EL (cell line): ENCODE measurements around the gene NKX6-1.

Experiments
- DNase-seq: peaks from one replicate; pipeline ENCODE4 v3.0.0-alpha.2; 2016

Gene NKX6-1

GRCh38 chr4:84498203-84498934 lies 723 bp downstream of the NKX6-1 start:
- DNase-seq = peak; percentile 47

- peak; percentile 9 for DNase-seq
These were observed 1.4 kb downstream of the NKX6-1 start for GRCh38 chr4:84497504-84498202.

DNA sequence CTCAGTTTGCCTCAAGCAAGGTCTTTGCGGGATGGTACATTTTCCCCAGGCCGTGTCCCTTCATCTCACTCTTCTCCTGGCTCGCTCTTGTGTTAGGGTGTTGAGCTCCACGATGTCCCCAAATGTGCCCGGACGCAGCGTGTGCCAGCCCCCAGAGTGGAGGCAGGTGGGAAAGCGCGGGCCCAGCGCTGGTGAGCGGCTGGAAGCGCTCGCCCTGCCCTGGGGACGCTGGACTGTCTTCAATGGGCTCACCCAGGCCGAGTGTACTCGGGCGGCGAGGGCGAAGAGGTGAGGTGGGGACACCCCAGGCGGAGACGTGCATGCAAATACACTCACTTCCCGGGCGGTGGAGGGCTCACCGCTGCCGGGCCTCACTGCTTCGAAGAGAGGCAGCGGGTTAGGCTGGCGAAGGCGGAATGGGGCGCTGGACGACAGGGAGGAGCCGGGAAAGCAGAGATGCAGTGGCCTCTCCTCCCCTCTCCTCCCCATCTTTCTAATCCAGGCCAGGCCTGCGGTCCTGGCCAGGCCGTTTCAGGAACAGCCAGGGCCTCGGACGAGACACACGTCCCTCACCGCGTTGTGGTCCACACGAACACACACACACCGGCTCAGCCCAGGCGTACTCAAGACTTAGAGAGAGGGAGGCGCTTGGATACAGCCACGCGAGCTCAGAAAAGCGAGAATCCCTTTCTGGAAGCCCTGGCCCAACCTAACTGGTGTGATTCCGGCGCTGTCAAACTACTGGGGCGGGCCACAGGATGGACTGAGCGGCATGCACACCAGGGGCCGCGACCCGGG lies 2.2 kb downstream of the NKX6-1 start:
- no peak for DNase-seq

GRCh38 chr4:84496331-84496705 lies 2.8 kb downstream of the NKX6-1 start:
- DNase-seq = no peak

DNA sequence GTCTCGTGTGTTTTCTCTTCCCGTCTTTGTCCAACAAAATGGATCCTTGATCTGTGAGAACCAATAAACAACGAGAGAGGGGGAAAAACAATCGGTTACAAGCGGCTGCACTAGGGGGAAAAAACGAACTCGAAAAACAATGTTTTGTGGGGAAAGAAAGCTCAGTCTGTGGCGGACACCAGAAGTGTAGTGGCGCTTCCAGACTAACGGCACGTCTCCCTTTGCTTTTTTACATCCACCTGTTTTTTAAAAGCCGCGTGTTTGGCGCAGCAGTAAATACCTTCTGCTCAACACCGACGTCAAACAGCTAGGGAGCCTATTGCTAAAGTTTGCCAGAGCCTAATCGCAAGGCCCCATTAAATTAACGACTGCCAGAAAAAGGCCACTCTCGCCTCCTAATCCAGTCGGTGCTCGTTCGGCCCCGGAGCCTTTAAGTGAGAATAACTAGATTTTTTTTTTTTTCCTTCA lies 3.3 kb downstream of the NKX6-1 start:
- DNase-seq = no peak

DNA sequence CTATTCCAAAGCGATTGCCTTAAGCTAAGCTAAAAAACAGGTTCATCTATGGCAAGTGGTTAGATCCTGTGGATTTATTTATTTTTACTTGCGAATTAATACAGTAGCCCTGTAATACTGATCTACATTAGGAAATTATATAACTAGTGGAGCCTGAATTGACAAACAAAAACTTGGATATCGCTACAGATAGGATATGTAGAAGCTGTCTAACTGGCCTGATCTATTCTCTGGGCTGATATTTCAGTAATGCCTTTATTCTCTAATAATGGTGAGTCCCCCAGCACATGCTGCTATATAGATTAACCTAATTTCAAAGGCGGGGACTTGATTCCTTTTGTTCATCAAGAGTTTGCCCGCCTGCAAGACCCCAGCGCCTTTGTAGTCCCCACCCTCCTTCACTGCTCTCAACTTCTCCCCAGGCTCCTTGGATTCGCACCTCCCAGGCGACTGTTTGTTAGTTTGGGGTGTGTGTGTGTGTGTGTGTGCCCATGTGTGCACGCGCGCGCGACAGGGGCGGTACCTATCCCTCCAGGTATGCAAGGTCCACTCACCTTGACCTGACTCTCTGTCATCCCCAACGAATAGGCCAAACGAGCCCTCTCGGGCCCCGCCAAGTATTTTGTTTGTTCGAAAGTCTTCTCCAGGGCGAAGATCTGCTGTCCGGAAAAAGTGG lies 3.8 kb downstream of the NKX6-1 start:
- no peak for DNase-seq

DNA sequence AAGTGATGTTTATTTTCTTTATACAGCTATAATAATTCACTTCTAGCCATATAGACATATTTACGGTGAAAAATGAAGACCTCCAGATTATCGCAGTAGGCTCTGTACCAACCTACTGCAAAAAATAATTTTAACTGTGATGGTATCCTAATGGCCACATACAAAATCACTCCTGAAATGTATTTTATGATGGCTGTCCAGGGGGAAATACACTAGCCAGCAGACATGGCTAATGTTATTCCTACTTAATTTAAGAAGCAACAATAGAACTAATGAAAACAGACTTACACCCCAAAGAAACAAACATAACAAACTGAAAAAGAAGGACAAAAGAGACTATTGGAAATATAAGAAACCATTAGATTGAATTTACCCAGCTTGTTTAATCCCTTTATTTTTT lies 4.6 kb downstream of the NKX6-1 start:
- DNase-seq = no peak

DNA sequence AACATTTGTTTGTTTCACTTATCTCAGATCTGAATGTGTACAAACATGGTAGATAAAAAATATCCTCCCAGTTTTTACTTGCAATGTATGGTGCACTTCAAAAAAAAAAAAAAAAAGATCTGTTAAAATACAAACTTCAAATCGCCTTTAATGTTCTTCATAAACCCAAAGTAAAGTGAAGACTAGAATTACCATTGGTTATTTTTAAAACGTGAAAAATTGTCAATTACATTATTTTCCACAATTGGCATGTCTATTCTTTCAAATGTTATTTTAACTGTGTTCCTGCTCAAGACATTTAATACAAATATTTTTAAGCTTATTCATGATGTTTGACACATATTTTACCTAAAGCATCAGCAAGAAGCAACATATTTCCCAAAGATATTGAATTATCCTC lies 5.0 kb downstream of the NKX6-1 start:
- no peak for DNase-seq

- DNase-seq = no peak
These were observed 5.8 kb downstream of the NKX6-1 start for GRCh38 chr4:84493092-84493850.

- no peak for DNase-seq
These were observed 6.4 kb downstream of the NKX6-1 start for GRCh38 chr4:84492737-84493091.

DNA sequence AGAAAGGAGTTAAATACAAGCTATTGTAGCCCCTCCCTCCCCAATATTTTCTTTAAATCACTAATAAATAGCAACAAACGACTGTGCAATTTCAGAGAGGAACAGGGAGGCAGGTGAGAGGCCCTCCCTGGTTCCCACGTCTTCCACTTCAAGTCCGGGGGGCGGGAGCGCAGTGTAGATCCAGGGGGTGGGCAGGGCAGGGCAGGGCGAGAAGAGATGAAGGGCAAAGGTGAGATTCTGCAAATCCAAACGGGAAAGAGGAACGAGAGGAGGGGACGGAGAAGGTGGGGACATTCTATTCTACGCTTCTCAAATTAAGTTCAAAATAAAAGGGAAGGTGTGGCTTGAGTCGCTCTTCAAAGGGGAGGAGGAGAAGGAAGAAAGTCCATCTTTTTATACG lies 6.8 kb downstream of the NKX6-1 start:
- DNase-seq = no peak

DNA sequence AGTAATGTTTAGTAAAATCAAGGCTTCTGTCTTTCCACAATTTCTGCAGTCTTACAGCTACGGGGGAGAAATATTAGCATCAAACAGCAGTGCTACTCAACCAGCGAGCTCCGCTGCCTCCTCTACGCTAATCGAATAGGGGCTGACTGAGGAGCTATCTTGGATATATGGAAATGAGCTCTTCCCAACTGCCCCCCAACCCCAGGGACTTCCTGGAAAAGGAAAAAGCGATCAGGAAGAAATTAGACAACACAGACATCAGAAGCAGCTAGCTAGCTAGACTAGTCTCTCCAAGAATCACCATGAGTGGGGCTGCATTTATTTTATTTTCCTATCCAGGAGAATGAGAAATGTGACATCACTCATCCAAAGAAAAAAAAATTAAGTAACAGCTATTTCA lies 7.6 kb downstream of the NKX6-1 start:
- DNase-seq = no peak

- no peak for DNase-seq
These were observed 8.4 kb downstream of the NKX6-1 start for GRCh38 chr4:84490663-84491062.

GRCh38 chr4:84484236-84484635 lies 14.9 kb downstream of the NKX6-1 start:
- DNase-seq = no peak

DNA sequence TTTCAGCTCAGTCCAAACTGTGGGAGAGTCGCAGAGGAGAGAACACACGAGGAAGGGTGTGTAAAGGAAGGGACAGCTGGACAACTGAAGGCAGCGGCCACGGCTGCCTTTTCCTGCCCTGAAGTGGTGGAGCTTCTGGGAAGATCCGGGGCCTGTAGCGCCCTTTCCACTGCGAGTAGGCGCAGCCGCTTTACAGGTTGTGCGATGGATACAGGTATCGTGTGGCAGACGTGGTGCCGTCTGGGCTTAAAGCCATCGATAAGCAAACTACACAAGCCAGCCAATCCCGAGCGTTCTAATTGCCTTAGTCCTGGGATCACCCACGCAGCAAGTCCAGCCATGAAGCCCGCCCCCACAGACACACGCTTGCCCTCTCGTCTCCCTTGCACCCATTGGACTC lies 15.4 kb downstream of the NKX6-1 start:
- no peak for DNase-seq

DNA sequence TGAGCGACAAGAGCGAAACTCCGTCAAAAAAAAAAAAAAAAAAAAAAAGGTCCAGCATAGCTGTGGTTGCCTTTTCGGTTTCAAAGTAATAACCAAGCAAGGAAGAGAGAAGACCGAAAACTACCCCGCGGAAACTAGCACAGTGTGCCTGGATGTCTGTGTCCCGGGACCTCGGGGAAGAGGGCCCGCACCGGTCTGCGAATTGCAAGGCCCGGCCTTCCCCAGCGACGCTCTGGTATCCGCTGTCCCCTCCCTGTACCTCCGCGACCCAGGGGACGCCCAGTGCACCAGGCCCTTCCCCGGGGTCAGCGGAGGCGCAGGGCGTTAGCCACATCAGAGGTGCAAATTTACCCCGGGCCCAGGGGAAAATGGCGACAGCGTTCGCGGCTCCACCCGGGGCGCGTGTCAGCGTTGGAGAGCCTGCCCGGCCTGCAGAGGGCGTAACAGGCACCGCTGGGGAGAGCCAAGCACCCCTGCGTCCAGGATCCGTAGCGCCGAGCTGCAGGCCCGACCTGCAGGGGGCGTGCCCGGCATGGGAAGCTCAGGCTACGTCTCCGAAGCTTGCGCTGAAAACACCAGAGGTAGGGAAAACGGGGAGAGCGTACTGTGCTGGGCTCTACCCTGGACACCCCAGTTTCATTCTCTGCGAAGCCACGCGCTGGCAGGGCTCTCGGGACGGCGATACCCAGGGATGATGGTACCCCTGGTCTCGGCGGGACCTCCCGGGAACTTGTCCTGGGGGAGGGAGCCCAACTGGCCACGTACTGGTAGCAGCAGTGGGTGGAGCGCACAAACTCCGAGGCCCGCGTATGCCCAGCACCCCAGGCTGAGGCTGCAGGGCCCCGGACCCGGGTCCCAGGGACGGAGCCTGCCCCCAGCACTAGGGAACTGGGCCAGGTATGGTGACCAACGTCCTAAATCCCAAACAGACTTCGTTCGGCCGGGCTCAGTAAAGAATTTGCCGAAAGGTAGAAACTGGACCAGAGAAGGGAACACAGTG lies 16.2 kb downstream of the NKX6-1 start:
- DNase-seq = no peak

DNA sequence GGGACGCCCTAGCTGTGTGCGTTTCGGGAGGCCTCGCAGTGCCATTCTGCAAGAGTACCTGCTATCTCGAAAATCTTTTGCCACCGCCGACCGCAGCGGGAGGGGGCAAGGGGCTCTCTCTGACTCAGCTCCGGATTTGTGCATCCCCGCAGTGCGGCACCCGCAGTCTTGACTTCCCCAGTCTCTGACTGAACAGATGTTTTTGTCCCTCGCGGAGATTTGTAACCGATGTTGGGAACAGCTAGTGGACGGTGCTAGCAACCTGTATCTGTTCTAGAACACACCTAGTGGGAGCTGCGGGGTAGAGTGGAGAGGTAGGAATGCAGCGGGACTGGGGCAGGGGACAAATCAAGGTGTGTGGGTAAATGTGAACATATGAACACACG lies 17.2 kb downstream of the NKX6-1 start:
- no peak for DNase-seq

GRCh38 chr4:84481077-84481859 lies 17.8 kb downstream of the NKX6-1 start:
- DNase-seq = no peak

GRCh38 chr4:84480082-84480481 lies 19.0 kb downstream of the NKX6-1 start:
- DNase-seq = no peak

DNA sequence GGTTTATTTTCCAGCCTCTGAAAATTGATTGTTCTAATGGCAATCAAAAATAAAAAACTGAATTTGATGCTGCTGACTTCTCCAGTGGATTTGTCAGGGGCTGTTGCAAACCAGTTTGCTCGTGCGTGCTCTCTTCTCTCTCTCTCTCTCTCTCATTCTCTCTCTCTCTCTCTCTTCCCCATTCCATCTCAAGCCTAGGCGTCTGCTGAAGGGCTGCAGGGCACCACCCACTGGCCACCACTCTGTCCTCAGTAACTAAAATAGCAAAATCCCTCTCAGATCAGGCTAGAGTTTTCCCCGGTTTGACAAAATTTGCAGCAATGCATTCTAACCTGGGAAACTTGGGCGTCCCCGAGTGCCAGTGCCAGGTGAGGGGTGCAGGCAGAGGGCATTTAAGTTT lies 19.4 kb downstream of the NKX6-1 start:
- no peak for DNase-seq
